GM23338 (cell line): Measurements from ENCODE around the gene SORBS2. TPM values are rescaled to one million over a fixed set of nuclear protein-coding genes. Genes with fewer than 3 reads are reported as not detected.

Experiments
- ATAC-seq: fragments of 200-7000 bp; cut with Tn5 transposase; 3 replicates; pipeline ENCODE4 v1.9.1; 2020
- DNase-seq: peaks from one replicate; pipeline ENCODE4 v3.0.0-alpha.2; 2015; ENCODE audit warnings: low spot score
- H2AFZ ChIP-seq: fragments of 200-600 bp; sonication (generic); 2 replicates; pipeline ENCODE4 v1.8.0; 2016; ENCODE audit warnings: antibody characterized with exemption, mild to moderate bottlenecking, moderate library complexity
- H3F3A ChIP-seq: fragments of 200-600 bp; sonication (generic); replicated peaks from 2 replicates; pipeline ENCODE4 v1.8.0; 2017; ENCODE audit warnings: antibody characterized with exemption, mixed run types, low read depth
- H3K27ac ChIP-seq: fragments of 200-600 bp; sonication (generic); 2 replicates; pipeline ENCODE4 v1.6.1; 2016; ENCODE audit warnings: low read depth
- H3K27me3 ChIP-seq: fragments of 200-600 bp; sonication (generic); 2 replicates; pipeline ENCODE4 v1.8.0; 2016; ENCODE audit warnings: mild to moderate bottlenecking, mixed run types, moderate library complexity; ENCODE audit not compliant: insufficient read depth
- H3K36me3 ChIP-seq: fragments of 200-600 bp; sonication (generic); 2 replicates; pipeline ENCODE4 v1.8.0; 2016; ENCODE audit warnings: mild to moderate bottlenecking; ENCODE audit not compliant: insufficient read depth
- H3K4me1 ChIP-seq: fragments of 200-600 bp; sonication (generic); 2 replicates; pipeline ENCODE4 v1.8.0; 2016; ENCODE audit warnings: mild to moderate bottlenecking, moderate library complexity; ENCODE audit not compliant: insufficient read depth
- H3K4me2 ChIP-seq: fragments of 200-600 bp; sonication (generic); 2 replicates; pipeline ENCODE4 v1.7.1; 2017; ENCODE audit warnings: mixed run types
- H3K4me3 ChIP-seq: fragments of 200-600 bp; sonication (generic); 2 replicates; pipeline ENCODE4 v1.6.1; 2016; ENCODE audit warnings: mixed run types
- H3K79me2 ChIP-seq: fragments of 200-600 bp; sonication (generic); replicated peaks from 2 replicates; pipeline ENCODE4 v1.8.0; 2017; ENCODE audit warnings: mild to moderate bottlenecking; ENCODE audit not compliant: insufficient read depth
- H3K9me2 ChIP-seq: fragments of 200-600 bp; sonication (generic); 2 replicates; pipeline ENCODE4 v1.8.0; 2017; ENCODE audit not compliant: insufficient read depth
- H4K20me1 ChIP-seq: fragments of 200-600 bp; sonication (generic); replicated peaks from 2 replicates; pipeline ENCODE4 v1.8.0; 2017; ENCODE audit warnings: mild to moderate bottlenecking; ENCODE audit not compliant: insufficient read depth
- H3K27ac Mint-ChIP-seq: 2 replicates; pipeline ENCODE4 v1.8.0; 2020; ENCODE audit warnings: inconsistent platforms, mild to moderate bottlenecking, moderate library complexity, mixed read lengths
- H3K27me3 Mint-ChIP-seq: 3 replicates; pipeline ENCODE4 v1.8.0; 2022; ENCODE audit warnings: low read depth, mild to moderate bottlenecking, moderate library complexity, mixed read lengths, inconsistent platforms; ENCODE audit not compliant: insufficient read depth, poor library complexity
- H3K36me3 Mint-ChIP-seq: 3 replicates; pipeline ENCODE4 v1.8.0; 2021; ENCODE audit warnings: low read depth, mild to moderate bottlenecking, inconsistent platforms, moderate library complexity, mixed read lengths
- H3K4me1 Mint-ChIP-seq: 3 replicates; pipeline ENCODE4 v1.8.0; 2020; ENCODE audit warnings: mild to moderate bottlenecking, inconsistent platforms, mixed read lengths
- H3K4me3 Mint-ChIP-seq: 3 replicates; pipeline ENCODE4 v1.8.0; 2021; ENCODE audit warnings: moderate library complexity, mild to moderate bottlenecking, inconsistent platforms, mixed read lengths
- H3K9me3 Mint-ChIP-seq: 3 replicates; pipeline ENCODE4 v1.8.0; 2020; ENCODE audit warnings: moderate library complexity, mild to moderate bottlenecking, inconsistent platforms, mixed read lengths
- CREB1 ChIP-seq: fragments of 250-450 bp; sonication (Bioruptor Pico); IDR thresholded peaks from 2 replicates; pipeline ENCODE4 v1.5.0; 2020; ENCODE audit warnings: low read depth, mild to moderate bottlenecking, moderate library complexity
- EZH2 ChIP-seq: fragments of 200-600 bp; sonication (generic); IDR thresholded peaks from one replicate; pipeline ENCODE4 v1.8.0; 2017; ENCODE audit warnings: antibody characterized with exemption, mild to moderate bottlenecking, low read depth; ENCODE audit not compliant: unreplicated experiment
- JUNB ChIP-seq: IDR thresholded peaks from one replicate; pipeline ENCODE4 v1.6.1; 2016; ENCODE audit warnings: antibody characterized with exemption; ENCODE audit not compliant: unreplicated experiment
- POLR2AphosphoS5 ChIP-seq: IDR thresholded peaks from 2 replicates; pipeline ENCODE4 v1.6.1; 2016; ENCODE audit warnings: antibody characterized with exemption, low read depth
- STAT1 ChIP-seq: IDR thresholded peaks from one replicate; pipeline ENCODE4 v1.6.1; 2016; ENCODE audit warnings: antibody characterized with exemption; ENCODE audit not compliant: unreplicated experiment
- ZNF114 ChIP-seq: fragments of 250-450 bp; sonication (Bioruptor Pico); IDR thresholded peaks from 2 replicates; pipeline ENCODE4 v1.5.0; 2020; ENCODE audit warnings: mild to moderate bottlenecking, moderate library complexity
- polyA plus RNA-seq: library from polyadenylated mRNA; unstranded; fragments of >200 nt; fragmentation: Nextera tagmentation; extraction: Ambion mirVana; gene quantifications from 2 replicates; pipeline ENCODE4 v1.2.1, GENCODE V29; 2016
- total RNA-seq: library from RNA; depleted of rRNA; stranded (reverse); fragments of >200 nt; shearing (Covaris generic); gene quantifications from 2 replicates; pipeline ENCODE4 v1.2.3, GENCODE V29; 2014
- TF ChIP-seq, protein P1 (sequence below): IDR thresholded peaks from 2 replicates; pipeline ENCODE4 v1.6.1; 2016; ENCODE audit warnings: antibody characterized with exemption
- TF ChIP-seq, protein P2 (sequence below), 2 experiments: fragments of 200-600 bp in 1 of 2; sonication (generic) in 1 of 2; conservative IDR thresholded peaks; 2 replicates each; pipeline versions ENCODE4 v1.5.1 to v1.6.1; 2016 to 2017; ENCODE audit warnings: antibody characterized with exemption in 2 of 2, low read depth in 2 of 2, mild to moderate bottlenecking in 2 of 2, moderate library complexity in 1 of 2
- TF ChIP-seq, protein P3 (sequence below): IDR thresholded peaks from one replicate; pipeline ENCODE4 v1.6.1; 2018; ENCODE audit warnings: antibody characterized with exemption; ENCODE audit not compliant: unreplicated experiment
- TF ChIP-seq, protein P4 (sequence below): fragments of 250-450 bp; sonication (Bioruptor Pico); IDR thresholded peaks from 2 replicates; pipeline ENCODE4 v1.5.0; 2020; ENCODE audit warnings: mild to moderate bottlenecking, moderate library complexity

Gene SORBS2
- total and polyA plus RNA-seq, 2 experiments from 2014 or later, result 17.8 to 27.6 TPM

DNA sequence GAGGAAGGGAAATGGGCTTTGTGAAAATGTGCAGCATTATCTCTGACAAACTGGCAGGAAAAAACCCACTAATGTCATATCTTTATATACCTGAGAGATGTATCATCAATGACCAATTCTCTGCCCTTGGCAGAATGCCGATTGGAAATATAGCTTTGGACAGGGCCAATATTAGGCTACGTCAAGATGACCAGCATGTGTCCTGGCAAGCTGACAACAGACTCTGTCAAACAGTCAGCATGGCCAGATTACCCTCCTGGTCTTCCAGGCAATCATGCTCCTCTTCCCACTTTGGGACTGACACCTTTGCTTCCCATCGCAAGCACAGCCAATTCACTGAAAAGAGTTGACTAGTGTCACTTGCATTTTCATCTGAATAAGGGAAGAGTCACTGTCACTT is 57.0 kb downstream of the SORBS2 start (continued):
- TF ChIP-seq, protein P1, sequence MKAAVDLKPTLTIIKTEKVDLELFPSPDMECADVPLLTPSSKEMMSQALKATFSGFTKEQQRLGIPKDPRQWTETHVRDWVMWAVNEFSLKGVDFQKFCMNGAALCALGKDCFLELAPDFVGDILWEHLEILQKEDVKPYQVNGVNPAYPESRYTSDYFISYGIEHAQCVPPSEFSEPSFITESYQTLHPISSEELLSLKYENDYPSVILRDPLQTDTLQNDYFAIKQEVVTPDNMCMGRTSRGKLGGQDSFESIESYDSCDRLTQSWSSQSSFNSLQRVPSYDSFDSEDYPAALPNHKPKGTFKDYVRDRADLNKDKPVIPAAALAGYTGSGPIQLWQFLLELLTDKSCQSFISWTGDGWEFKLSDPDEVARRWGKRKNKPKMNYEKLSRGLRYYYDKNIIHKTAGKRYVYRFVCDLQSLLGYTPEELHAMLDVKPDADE, result no peak
- TF ChIP-seq ZNF114 (CRISPR knock-in tag) (no peak), CREB1 (CRISPR knock-in tag) (no peak), JUNB (no peak)
- TF ChIP-seq, protein P2, sequence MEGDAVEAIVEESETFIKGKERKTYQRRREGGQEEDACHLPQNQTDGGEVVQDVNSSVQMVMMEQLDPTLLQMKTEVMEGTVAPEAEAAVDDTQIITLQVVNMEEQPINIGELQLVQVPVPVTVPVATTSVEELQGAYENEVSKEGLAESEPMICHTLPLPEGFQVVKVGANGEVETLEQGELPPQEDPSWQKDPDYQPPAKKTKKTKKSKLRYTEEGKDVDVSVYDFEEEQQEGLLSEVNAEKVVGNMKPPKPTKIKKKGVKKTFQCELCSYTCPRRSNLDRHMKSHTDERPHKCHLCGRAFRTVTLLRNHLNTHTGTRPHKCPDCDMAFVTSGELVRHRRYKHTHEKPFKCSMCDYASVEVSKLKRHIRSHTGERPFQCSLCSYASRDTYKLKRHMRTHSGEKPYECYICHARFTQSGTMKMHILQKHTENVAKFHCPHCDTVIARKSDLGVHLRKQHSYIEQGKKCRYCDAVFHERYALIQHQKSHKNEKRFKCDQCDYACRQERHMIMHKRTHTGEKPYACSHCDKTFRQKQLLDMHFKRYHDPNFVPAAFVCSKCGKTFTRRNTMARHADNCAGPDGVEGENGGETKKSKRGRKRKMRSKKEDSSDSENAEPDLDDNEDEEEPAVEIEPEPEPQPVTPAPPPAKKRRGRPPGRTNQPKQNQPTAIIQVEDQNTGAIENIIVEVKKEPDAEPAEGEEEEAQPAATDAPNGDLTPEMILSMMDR (conservative IDR thresholded peaks at IDR 0.05; ENCODE audit: low read depth in 2 of 2), result no peak

DNA sequence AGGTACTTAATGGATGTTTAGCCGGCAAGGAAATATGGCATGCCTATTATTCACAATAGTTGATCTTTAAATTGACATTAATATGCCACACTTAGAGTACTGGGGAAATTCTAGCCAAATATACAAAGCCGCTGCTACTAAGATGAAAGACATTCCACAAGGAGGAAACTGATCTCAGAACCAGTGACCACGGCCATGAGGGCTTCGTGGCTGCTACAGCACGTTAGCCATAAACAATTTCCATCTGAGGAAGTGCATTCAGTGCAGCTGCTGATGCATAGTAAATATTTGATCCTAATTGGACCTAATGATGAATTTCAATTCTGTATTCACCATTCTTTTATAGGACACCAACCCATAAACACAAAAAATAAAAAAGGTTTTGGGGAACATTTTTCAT is 59.1 kb downstream of the SORBS2 start:
- H4K20me1 ChIP-seq, result no peaks in the 10 kb centered on the region
- H3K27me3 ChIP-seq, result no peaks in the 10 kb centered on the region
- Mint-ChIP-seq H3K27me3 (no peaks in the 10 kb centered on the region), H3K9me3 (no peaks in the 10 kb centered on the region), H3K4me3 (no peak overlapping the region), H3K36me3 (no peaks in the 10 kb centered on the region; the same call in 2 of the 3 replicates), H3K4me1 (peaks cover 19% of the 10 kb centered on the region), H3K27ac (no peak overlapping the region)
- no peak overlapping the region for H2AFZ ChIP-seq
- no peak overlapping the region for H3K4me3 ChIP-seq
- DNase-seq, result no peak
- no peaks in the 10 kb centered on the region for H3K36me3 ChIP-seq
- no peaks in the 10 kb centered on the region for H3K79me2 ChIP-seq
- H3K27ac ChIP-seq, result no peak overlapping the region
- H3F3A ChIP-seq, result no peaks in the 10 kb centered on the region
- no peaks in the 10 kb centered on the region for H3K4me1 ChIP-seq
- ATAC-seq, result no peak
- no peak overlapping the region for H3K4me2 ChIP-seq
- 0 out of 2 replicates have a peak, but pooled peaks cover 4% of the 10 kb centered on the region for H3K9me2 ChIP-seq
- TF ChIP-seq EZH2 (no peak), POLR2AphosphoS5 (no peak), ZNF114 (CRISPR knock-in tag) (no peak), CREB1 (CRISPR knock-in tag) (no peak), STAT1 (no peak), JUNB (no peak)
- TF ChIP-seq, protein P2 (conservative IDR thresholded peaks at IDR 0.05; ENCODE audit: low read depth in 2 of 2), result no peak
- TF ChIP-seq, protein P3, sequence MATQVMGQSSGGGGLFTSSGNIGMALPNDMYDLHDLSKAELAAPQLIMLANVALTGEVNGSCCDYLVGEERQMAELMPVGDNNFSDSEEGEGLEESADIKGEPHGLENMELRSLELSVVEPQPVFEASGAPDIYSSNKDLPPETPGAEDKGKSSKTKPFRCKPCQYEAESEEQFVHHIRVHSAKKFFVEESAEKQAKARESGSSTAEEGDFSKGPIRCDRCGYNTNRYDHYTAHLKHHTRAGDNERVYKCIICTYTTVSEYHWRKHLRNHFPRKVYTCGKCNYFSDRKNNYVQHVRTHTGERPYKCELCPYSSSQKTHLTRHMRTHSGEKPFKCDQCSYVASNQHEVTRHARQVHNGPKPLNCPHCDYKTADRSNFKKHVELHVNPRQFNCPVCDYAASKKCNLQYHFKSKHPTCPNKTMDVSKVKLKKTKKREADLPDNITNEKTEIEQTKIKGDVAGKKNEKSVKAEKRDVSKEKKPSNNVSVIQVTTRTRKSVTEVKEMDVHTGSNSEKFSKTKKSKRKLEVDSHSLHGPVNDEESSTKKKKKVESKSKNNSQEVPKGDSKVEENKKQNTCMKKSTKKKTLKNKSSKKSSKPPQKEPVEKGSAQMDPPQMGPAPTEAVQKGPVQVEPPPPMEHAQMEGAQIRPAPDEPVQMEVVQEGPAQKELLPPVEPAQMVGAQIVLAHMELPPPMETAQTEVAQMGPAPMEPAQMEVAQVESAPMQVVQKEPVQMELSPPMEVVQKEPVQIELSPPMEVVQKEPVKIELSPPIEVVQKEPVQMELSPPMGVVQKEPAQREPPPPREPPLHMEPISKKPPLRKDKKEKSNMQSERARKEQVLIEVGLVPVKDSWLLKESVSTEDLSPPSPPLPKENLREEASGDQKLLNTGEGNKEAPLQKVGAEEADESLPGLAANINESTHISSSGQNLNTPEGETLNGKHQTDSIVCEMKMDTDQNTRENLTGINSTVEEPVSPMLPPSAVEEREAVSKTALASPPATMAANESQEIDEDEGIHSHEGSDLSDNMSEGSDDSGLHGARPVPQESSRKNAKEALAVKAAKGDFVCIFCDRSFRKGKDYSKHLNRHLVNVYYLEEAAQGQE, result no peak
- TF ChIP-seq, protein P4, sequence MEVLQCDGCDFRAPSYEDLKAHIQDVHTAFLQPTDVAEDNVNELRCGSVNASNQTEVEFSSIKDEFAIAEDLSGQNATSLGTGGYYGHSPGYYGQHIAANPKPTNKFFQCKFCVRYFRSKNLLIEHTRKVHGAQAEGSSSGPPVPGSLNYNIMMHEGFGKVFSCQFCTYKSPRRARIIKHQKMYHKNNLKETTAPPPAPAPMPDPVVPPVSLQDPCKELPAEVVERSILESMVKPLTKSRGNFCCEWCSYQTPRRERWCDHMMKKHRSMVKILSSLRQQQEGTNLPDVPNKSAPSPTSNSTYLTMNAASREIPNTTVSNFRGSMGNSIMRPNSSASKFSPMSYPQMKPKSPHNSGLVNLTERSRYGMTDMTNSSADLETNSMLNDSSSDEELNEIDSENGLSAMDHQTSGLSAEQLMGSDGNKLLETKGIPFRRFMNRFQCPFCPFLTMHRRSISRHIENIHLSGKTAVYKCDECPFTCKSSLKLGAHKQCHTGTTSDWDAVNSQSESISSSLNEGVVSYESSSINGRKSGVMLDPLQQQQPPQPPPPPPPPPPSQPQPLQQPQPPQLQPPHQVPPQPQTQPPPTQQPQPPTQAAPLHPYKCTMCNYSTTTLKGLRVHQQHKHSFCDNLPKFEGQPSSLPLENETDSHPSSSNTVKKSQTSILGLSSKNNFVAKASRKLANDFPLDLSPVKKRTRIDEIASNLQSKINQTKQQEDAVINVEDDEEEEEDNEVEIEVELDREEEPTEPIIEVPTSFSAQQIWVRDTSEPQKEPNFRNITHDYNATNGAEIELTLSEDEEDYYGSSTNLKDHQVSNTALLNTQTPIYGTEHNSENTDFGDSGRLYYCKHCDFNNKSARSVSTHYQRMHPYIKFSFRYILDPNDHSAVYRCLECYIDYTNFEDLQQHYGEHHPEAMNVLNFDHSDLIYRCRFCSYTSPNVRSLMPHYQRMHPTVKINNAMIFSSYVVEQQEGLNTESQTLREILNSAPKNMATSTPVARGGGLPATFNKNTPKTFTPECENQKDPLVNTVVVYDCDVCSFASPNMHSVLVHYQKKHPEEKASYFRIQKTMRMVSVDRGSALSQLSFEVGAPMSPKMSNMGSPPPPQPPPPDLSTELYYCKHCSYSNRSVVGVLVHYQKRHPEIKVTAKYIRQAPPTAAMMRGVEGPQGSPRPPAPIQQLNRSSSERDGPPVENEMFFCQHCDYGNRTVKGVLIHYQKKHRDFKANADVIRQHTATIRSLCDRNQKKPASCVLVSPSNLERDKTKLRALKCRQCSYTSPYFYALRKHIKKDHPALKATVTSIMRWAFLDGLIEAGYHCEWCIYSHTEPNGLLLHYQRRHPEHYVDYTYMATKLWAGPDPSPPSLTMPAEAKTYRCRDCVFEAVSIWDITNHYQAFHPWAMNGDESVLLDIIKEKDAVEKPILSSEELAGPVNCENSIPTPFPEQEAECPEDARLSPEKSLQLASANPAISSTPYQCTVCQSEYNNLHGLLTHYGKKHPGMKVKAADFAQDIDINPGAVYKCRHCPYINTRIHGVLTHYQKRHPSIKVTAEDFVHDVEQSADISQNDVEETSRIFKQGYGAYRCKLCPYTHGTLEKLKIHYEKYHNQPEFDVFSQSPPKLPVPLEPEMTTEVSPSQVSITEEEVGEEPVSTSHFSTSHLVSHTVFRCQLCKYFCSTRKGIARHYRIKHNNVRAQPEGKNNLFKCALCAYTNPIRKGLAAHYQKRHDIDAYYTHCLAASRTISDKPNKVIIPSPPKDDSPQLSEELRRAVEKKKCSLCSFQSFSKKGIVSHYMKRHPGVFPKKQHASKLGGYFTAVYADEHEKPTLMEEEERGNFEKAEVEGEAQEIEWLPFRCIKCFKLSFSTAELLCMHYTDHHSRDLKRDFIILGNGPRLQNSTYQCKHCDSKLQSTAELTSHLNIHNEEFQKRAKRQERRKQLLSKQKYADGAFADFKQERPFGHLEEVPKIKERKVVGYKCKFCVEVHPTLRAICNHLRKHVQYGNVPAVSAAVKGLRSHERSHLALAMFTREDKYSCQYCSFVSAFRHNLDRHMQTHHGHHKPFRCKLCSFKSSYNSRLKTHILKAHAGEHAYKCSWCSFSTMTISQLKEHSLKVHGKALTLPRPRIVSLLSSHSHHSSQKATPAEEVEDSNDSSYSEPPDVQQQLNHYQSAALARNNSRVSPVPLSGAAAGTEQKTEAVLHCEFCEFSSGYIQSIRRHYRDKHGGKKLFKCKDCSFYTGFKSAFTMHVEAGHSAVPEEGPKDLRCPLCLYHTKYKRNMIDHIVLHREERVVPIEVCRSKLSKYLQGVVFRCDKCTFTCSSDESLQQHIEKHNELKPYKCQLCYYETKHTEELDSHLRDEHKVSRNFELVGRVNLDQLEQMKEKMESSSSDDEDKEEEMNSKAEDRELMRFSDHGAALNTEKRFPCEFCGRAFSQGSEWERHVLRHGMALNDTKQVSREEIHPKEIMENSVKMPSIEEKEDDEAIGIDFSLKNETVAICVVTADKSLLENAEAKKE (CRISPR knock-in tag), result no peak
